ENCODE measurements around the gene GJC1. TPM values are rescaled to one million over a fixed set of nuclear protein-coding genes. Genes with fewer than 3 reads are reported as not detected.
A peak's percentile ranks its signal among the peaks of the same experiment; 100 is the strongest.

The GJC1 gene
- total and polyA plus RNA-seq, 9 of the 15 experiments (the other 6 are each of a cell fraction or from before 2014, with no cell fraction given) = 0.04 to 1.4 (median 0.18) TPM; not detected in 1

DNA sequence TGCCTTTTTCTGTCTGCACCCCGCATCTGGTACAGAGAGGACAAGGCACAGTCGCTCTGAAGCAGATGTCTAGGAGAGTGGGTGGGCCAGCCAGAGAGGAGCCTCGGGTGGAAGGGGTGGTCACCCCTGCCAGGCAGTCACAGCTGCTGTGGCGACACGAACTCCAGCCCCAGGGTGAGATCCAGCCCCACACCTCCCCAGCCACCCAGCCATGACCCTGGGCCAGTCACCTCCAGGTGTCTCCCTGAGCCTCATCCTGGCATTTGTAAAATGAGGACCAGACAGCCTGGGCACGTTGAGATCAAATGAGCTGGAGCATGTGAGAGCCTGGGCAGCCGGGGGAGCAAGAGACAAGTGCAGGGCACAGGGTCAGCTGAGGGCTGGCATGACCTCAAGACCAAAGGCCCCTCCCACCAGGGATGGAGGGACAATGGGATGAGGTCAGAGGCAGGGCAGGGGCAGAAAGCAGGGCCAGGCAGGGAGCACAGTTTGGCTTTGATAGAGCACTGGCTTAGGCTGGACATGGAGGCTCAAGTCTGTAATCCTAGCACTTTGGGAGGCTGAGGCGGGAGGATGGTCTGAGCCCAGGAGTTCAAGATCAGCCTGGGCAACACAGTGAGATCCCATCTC, 63.6 kb downstream of the GJC1 start:
- ATAC-seq = no peak

GRCh38 chr17:44765965-44766364, 64.1 kb downstream of the GJC1 start:
- ChIA-PET POLR2A (interaction anchor here (0.9 kb wide), 1 partner anchor 111 kb away, joined by 3 read pairs; no protein-coding TSS in a partner anchor), CTCF (ENCODE audit: low intra/inter-chr PET ratio) (no interaction called here)
- peaks cover 0 to 21% of the 10 kb centered on the region in 2 experiments; a peak in 2 of 5 replicates for H3K4me1 ChIP-seq (replicated peaks in 1 of 2; ENCODE audit: control insufficient read depth in 2 of 2, insufficient read depth in 2 of 2, low read length in 2 of 2)
- no peak overlapping the region for H2AFZ ChIP-seq (ENCODE audit: low read depth, low read length)
- no peak overlapping the region for H3K27ac ChIP-seq (ENCODE audit: extremely low read depth, low read depth, low read length)
- BruUV-seq (replicated peaks) = no TSS peak
- peaks cover 0 to 37% of the 10 kb centered on the region in 2 experiments; a peak in 3 of 5 replicates for H3K27me3 ChIP-seq (ENCODE audit: control insufficient read depth in 2 of 2, insufficient read depth in 2 of 2, low read length in 2 of 2)
- no peak for FAIRE-seq
- H4K20me1 ChIP-seq (replicated peaks; ENCODE audit: control insufficient read depth, insufficient read depth, low read length) = no peaks in the 10 kb centered on the region; the same call in 1 of the 2 replicates
- 3% methylated on average over 7 of the region's 11 CpGs for WGBS (ENCODE audit: insufficient coverage, low coverage, missing lambda C conversion rate)
- peak overlapping the region in 1 of 2 experiments; percentile 52; a peak in 1 of 4 replicates for H3K9ac ChIP-seq (ENCODE audit: insufficient read depth in 1 of 2, low read depth in 2 of 2, low read length in 2 of 2)
- H3K9me1 ChIP-seq (ENCODE audit: control insufficient read depth, insufficient read depth, low read length) = no peaks in the 10 kb centered on the region
- H3K4me3 ChIP-seq = no peak overlapping the region
- no peaks in the 10 kb centered on the region for H3K79me2 ChIP-seq (ENCODE audit: control insufficient read depth, insufficient read depth, low read length)
- H3K36me3 ChIP-seq (ENCODE audit: control insufficient read depth, insufficient read depth, low read length) = no peaks in the 10 kb centered on the region
- DNase-seq (ENCODE audit: extremely low read depth in 1 of 4, low spot score in 3 of 4) = no peak
- H3K9me3 ChIP-seq (replicated peaks; ENCODE audit: control insufficient read depth, insufficient read depth, low read depth, low read length) = no peaks in the 10 kb centered on the region
- H3K4me2 ChIP-seq (ENCODE audit: insufficient read depth, low read length) = no peak overlapping the region
- in situ Hi-C loops (cut with MboI) (no loop called here), intact Hi-C loops (cut with micrococcal nuclease) (no loop called here)
- no peak for ATAC-seq
- TF ChIP-seq NR1H2 (CRISPR knock-in tag; IDR thresholded peaks at IDR 0.05) = no peak
- no peak for TF ChIP-seq RCOR1 (IDR thresholded peaks at IDR 0.05; ENCODE audit: borderline replicate concordance in 1 of 2, low read depth in 2 of 2, low read length in 2 of 2)
- TF ChIP-seq KAT7 (CRISPR knock-in tag; IDR thresholded peaks at IDR 0.05; ENCODE audit: borderline replicate concordance) = no peak
- no peak for TF ChIP-seq ZNF695 (CRISPR knock-in tag; IDR thresholded peaks at IDR 0.05)
- TF ChIP-seq PCBP1 (IDR thresholded peaks at IDR 0.05; ENCODE audit: low read depth, low read length, poor library complexity, severe bottlenecking) = no peak
- TF ChIP-seq, protein P1, sequence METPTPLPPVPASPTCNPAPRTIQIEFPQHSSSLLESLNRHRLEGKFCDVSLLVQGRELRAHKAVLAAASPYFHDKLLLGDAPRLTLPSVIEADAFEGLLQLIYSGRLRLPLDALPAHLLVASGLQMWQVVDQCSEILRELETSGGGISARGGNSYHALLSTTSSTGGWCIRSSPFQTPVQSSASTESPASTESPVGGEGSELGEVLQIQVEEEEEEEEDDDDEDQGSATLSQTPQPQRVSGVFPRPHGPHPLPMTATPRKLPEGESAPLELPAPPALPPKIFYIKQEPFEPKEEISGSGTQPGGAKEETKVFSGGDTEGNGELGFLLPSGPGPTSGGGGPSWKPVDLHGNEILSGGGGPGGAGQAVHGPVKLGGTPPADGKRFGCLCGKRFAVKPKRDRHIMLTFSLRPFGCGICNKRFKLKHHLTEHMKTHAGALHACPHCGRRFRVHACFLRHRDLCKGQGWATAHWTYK (CRISPR knock-in tag; IDR thresholded peaks at IDR 0.05) = no peak
- no peak for TF ChIP-seq PHF20 (IDR thresholded peaks at IDR 0.05; ENCODE audit: partially characterized antibody)
- TF ChIP-seq, protein P2, sequence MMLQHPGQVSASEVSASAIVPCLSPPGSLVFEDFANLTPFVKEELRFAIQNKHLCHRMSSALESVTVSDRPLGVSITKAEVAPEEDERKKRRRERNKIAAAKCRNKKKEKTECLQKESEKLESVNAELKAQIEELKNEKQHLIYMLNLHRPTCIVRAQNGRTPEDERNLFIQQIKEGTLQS (IDR thresholded peaks at IDR 0.05) = no peak
- TF ChIP-seq, protein P2 (CRISPR knock-in tag; conservative IDR thresholded peaks at IDR 0.05) = no peak
- TF ChIP-seq TEAD1 (CRISPR knock-in tag; IDR thresholded peaks at IDR 0.05) = no peak

More for the DNA sequence above, 63.6 kb downstream of the GJC1 start:
- 4% methylated on average over 8 of the region's 8 CpGs for WGBS (ENCODE audit: insufficient coverage, low coverage, missing lambda C conversion rate)
- POLR2A ChIA-PET = interaction anchor here (0.7 kb wide), 1 partner anchor 93 kb away, joined by 3 read pairs; no protein-coding TSS in a partner anchor
- Histone ChIP-seq H2AFZ (ENCODE audit: low read depth, low read length) (no peak overlapping the region), H3K9ac (ENCODE audit: insufficient read depth in 1 of 2, low read depth in 2 of 2, low read length in 2 of 2) (0 out of 4 replicates have a peak overlapping the region, but pooled peaks of 1 of the 2 experiments have one; percentile 69), H3K9me3 (replicated peaks; ENCODE audit: control insufficient read depth, insufficient read depth, low read depth, low read length) (no peaks in the 10 kb centered on the region), H3K4me2 (ENCODE audit: insufficient read depth, low read length) (no peak overlapping the region), H4K20me1 (replicated peaks; ENCODE audit: control insufficient read depth, insufficient read depth, low read length) (no peaks in the 10 kb centered on the region), H3K27me3 (ENCODE audit: control insufficient read depth in 2 of 2, insufficient read depth in 2 of 2, low read length in 2 of 2) (peaks cover 0 to 33% of the 10 kb centered on the region in 2 experiments; a peak in 3 of 5 replicates), H3K27ac (ENCODE audit: extremely low read depth, low read depth, low read length) (no peak overlapping the region), H3K9me1 (ENCODE audit: control insufficient read depth, insufficient read depth, low read length) (no peaks in the 10 kb centered on the region), H3K4me1 (replicated peaks in 1 of 2; ENCODE audit: control insufficient read depth in 2 of 2, insufficient read depth in 2 of 2, low read length in 2 of 2) (peaks cover 0 to 26% of the 10 kb centered on the region in 2 experiments; a peak in 2 of 5 replicates), H3K79me2 (ENCODE audit: control insufficient read depth, insufficient read depth, low read length) (no peaks in the 10 kb centered on the region), H3K36me3 (ENCODE audit: control insufficient read depth, insufficient read depth, low read length) (no peaks in the 10 kb centered on the region), H3K4me3 (no peak overlapping the region)
- DNase-seq (ENCODE audit: extremely low read depth in 1 of 4, low spot score in 3 of 4) = no peak
- TF ChIP-seq ZNF121 (CRISPR knock-in tag; conservative IDR thresholded peaks at IDR 0.05) = 0 out of 2 replicates have a peak, but pooled peaks have one; percentile 33
- no peak for TF ChIP-seq YY1 (IDR thresholded peaks at IDR 0.05; ENCODE audit: borderline replicate concordance in 1 of 3, control insufficient read depth in 1 of 3, extremely low read depth in 1 of 3, insufficient read depth in 3 of 3, insufficient read length in 1 of 3, insufficient replicate concordance in 2 of 3, low read depth in 1 of 3, low read length in 2 of 3)
- no peak for TF ChIP-seq NR1H2 (CRISPR knock-in tag; IDR thresholded peaks at IDR 0.05)
- TF ChIP-seq CSDE1 (IDR thresholded peaks at IDR 0.05) = no peak
- in situ Hi-C loops (cut with MboI) = no loop called here
- intact Hi-C loops (cut with micrococcal nuclease) = no loop called here
- BruUV-seq (replicated peaks) = no TSS peak
- CTCF ChIA-PET (ENCODE audit: low intra/inter-chr PET ratio) = no interaction called here
- FAIRE-seq = no peak
